Fibroblast of pulmonary artery (primary cell): ENCODE data around the gene GNAO1.

Source experiments
- DNase-seq: peaks from one replicate; pipeline ENCODE4 v3.0.0-alpha.2; 2010; ENCODE audit warnings: low read depth
- H3K4me3 ChIP-seq: replicated peaks from 2 replicates; pipeline ENCODE4 v1.5.1; 2011; ENCODE audit warnings: low read depth, mild to moderate bottlenecking, control low read depth, low read length, moderate library complexity
- CTCF ChIP-seq: IDR thresholded peaks from 2 replicates; pipeline ENCODE4 v1.5.1; 2011; ENCODE audit warnings: mild to moderate bottlenecking, control low read depth, low read length, inconsistent platforms; ENCODE audit errors: missing control alignments

GNAO1 gene

GRCh38 chr16:56247808-56248207 is 56.5 kb downstream of the GNAO1 start:
- H3K4me3 ChIP-seq, result no peak overlapping the region
- no peak for TF ChIP-seq CTCF
- DNase-seq, result no peak

GRCh38 chr16:56252835-56253234 is 61.5 kb downstream of the GNAO1 start:
- H3K4me3 ChIP-seq, result no peak overlapping the region
- DNase-seq, result no peak
- no peak for TF ChIP-seq CTCF

- no peak for DNase-seq
- no peak for TF ChIP-seq CTCF
- no peak overlapping the region for H3K4me3 ChIP-seq
Observed at GRCh38 chr16:56255904-56256303, 64.6 kb downstream of the GNAO1 start.

GRCh38 chr16:56257239-56257638 is 66.0 kb downstream of the GNAO1 start:
- no peak for TF ChIP-seq CTCF
- no peak overlapping the region for H3K4me3 ChIP-seq
- no peak for DNase-seq

GRCh38 chr16:56257666-56258342 is 66.5 kb downstream of the GNAO1 start:
- H3K4me3 ChIP-seq, result no peak overlapping the region
- no peak for TF ChIP-seq CTCF
- no peak for DNase-seq

- no peak for DNase-seq
- no peak for TF ChIP-seq CTCF
- H3K4me3 ChIP-seq, result no peak overlapping the region
Observed at GRCh38 chr16:56258508-56259424, 67.5 kb downstream of the GNAO1 start.

- DNase-seq, result no peak
- TF ChIP-seq CTCF, result no peak
- no peak overlapping the region for H3K4me3 ChIP-seq
Observed at GRCh38 chr16:56259425-56259779, 68.1 kb downstream of the GNAO1 start.
